ENCODE measurements around the gene PRKCB. TPM values are rescaled to one million over a fixed set of nuclear protein-coding genes. Genes with fewer than 3 reads are reported as not detected.

Gene PRKCB
- polyA plus RNA-seq, 1 donor (not counting 4 experiments of a cell fraction or from before 2014, with no cell fraction given): 0.18 TPM

DNA sequence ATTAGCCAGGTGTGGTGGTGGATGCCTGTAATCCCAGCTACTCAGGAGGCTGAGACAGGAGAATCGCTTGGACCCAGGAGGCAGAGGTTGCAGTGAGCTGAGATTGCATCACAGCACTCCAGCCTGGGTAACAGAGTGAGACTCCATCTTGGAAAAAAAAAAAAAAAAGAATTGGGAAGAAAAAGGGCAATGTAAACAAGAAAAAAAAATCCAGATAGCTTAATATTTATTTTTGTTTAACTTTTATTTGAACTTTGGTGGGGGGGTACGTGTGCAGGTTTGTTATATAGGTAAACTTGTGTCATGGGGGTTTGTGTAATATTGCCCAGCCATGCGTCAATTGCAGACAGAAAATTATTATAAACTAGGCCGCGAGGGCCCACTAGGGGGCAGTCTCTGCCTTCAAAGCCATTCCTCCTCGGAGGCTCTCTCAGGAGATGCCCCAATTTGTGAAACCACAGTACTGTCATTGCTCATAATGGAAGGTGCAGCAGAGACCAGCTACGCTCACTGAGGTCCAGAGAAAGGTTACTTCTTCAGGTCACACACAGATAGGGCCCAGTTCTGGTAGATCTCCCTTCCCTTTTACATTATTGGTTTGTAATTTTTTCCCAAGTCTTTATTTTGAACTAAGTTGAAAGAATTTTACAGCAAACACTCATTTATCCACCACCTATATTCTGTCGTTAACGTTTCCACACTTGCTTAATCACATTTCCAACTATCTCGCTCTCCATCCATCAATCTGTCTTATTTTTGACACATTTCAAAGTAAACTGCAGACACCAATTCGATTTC is 206.2 kb downstream of the PRKCB start:
- peak; percentile 5 for DNase-seq (ENCODE audit: low read depth, low spot score)
- no peak overlapping the region for H3K4me3 ChIP-seq (ENCODE audit: control insufficient read depth in 2 of 3, extremely low read depth in 1 of 3, insufficient read depth in 2 of 3, low read depth in 1 of 3, low read length in 3 of 3)
- no peaks in the 10 kb centered on the region for H3K36me3 ChIP-seq (ENCODE audit: control insufficient read depth in 2 of 2, extremely low read depth in 1 of 2, insufficient read depth in 2 of 2, low read length in 2 of 2)
- dilution Hi-C loops (cut with MboI; ENCODE audit: extremely low pct_ligation_motif_present, low sequenced_read_pairs): no loop called here
- H3K27ac ChIP-seq (ENCODE audit: control insufficient read depth, insufficient read depth, low read length): no peak overlapping the region
- no peaks in the 10 kb centered on the region for H3K9me1 ChIP-seq (ENCODE audit: control insufficient read depth, extremely low read depth, insufficient read depth, low read length)
- H3K4me1 ChIP-seq (ENCODE audit: control insufficient read depth, extremely low read depth, insufficient read depth, low read length): no peaks in the 10 kb centered on the region
- H3K27me3 ChIP-seq (ENCODE audit: control insufficient read depth, extremely low read depth, insufficient read depth, low read length): no peaks in the 10 kb centered on the region
- H4K20me1 ChIP-seq (ENCODE audit: control insufficient read depth, extremely low read depth, insufficient read depth, low read length): no peaks in the 10 kb centered on the region
- H3K9me3 ChIP-seq (ENCODE audit: control insufficient read depth, low read depth, low read length): no peaks in the 10 kb centered on the region
- no peak for TF ChIP-seq EZH2 (IDR thresholded peaks at IDR 0.05; ENCODE audit: low read length)
- peak; percentile 68 to 78 (median 75) for TF ChIP-seq CTCF (optimal IDR thresholded peaks at IDR 0.05 in 1 of 3, IDR thresholded peaks at IDR 0.05 in 1 of 3, conservative IDR thresholded peaks at IDR 0.05 in 1 of 3; ENCODE audit: extremely low read depth in 1 of 3, insufficient read depth in 2 of 3, low read length in 3 of 3)
- H3K9ac ChIP-seq (ENCODE audit: control insufficient read depth, extremely low read depth, insufficient read depth, low read length): no peak overlapping the region
- H3K79me2 ChIP-seq (ENCODE audit: control insufficient read depth, insufficient read depth, low read length): no peaks in the 10 kb centered on the region
- H2AFZ ChIP-seq (ENCODE audit: control insufficient read depth, low read length): no peak overlapping the region
- no peak overlapping the region for H3K4me2 ChIP-seq (ENCODE audit: control insufficient read depth, extremely low read depth, insufficient read depth, low read depth, low read length)
- FAIRE-seq: peak; percentile 32

- dilution Hi-C loops (cut with MboI; ENCODE audit: extremely low pct_ligation_motif_present, low sequenced_read_pairs): no loop called here
- Histone ChIP-seq H3K27me3 (ENCODE audit: control insufficient read depth, extremely low read depth, insufficient read depth, low read length) (no peaks in the 10 kb centered on the region), H3K4me1 (ENCODE audit: control insufficient read depth, extremely low read depth, insufficient read depth, low read length) (no peaks in the 10 kb centered on the region), H3K9me1 (ENCODE audit: control insufficient read depth, extremely low read depth, insufficient read depth, low read length) (no peaks in the 10 kb centered on the region), H3K36me3 (ENCODE audit: control insufficient read depth in 2 of 2, extremely low read depth in 1 of 2, insufficient read depth in 2 of 2, low read length in 2 of 2) (no peaks in the 10 kb centered on the region), H2AFZ (ENCODE audit: control insufficient read depth, low read length) (no peak overlapping the region), H3K79me2 (ENCODE audit: control insufficient read depth, insufficient read depth, low read length) (no peaks in the 10 kb centered on the region), H3K4me2 (ENCODE audit: control insufficient read depth, extremely low read depth, insufficient read depth, low read depth, low read length) (no peak overlapping the region), H3K9ac (ENCODE audit: control insufficient read depth, extremely low read depth, insufficient read depth, low read length) (no peak overlapping the region), H4K20me1 (ENCODE audit: control insufficient read depth, extremely low read depth, insufficient read depth, low read length) (no peaks in the 10 kb centered on the region), H3K9me3 (ENCODE audit: control insufficient read depth, low read depth, low read length) (no peaks in the 10 kb centered on the region), H3K4me3 (ENCODE audit: control insufficient read depth in 2 of 3, extremely low read depth in 1 of 3, insufficient read depth in 2 of 3, low read depth in 1 of 3, low read length in 3 of 3) (no peak overlapping the region), H3K27ac (ENCODE audit: control insufficient read depth, insufficient read depth, low read length) (no peak overlapping the region)
- DNase-seq (ENCODE audit: low read depth, low spot score) (no peak), FAIRE-seq (no peak)
- no peak for TF ChIP-seq CTCF (optimal IDR thresholded peaks at IDR 0.05 in 1 of 3, IDR thresholded peaks at IDR 0.05 in 1 of 3, conservative IDR thresholded peaks at IDR 0.05 in 1 of 3; ENCODE audit: extremely low read depth in 1 of 3, insufficient read depth in 2 of 3, low read length in 3 of 3)
- no peak for TF ChIP-seq EZH2 (IDR thresholded peaks at IDR 0.05; ENCODE audit: low read length)
Observed at GRCh38 chr16:24044467-24044866, 208.7 kb downstream of the PRKCB start.

Data from keratinocyte (primary cell).